SH-SY5Y (cell line): Measurements from ENCODE around the gene OBP2A.

Experiments
- GATA2 ChIP-seq: IDR thresholded peaks from 2 replicates; pipeline ENCODE4 v1.6.1; 2011; ENCODE audit warnings: mild to moderate bottlenecking, low read depth, low read length
- GATA3 ChIP-seq: IDR thresholded peaks from 2 replicates; pipeline ENCODE4 v1.6.1; 2011; ENCODE audit warnings: low read depth, mild to moderate bottlenecking, low read length, moderate library complexity

- no peak for TF ChIP-seq GATA2
- TF ChIP-seq GATA3, result no peak
Measured at GRCh38 chr9:135587658-135588057, 41.7 kb downstream of the OBP2A start.
